Neural cell (in vitro differentiated cells): ENCODE measurements around the gene LY6G6F.

Experiments used
- CTCF ChIP-seq: fragments of 450-650 bp; IDR thresholded peaks from 2 replicates; pipeline ENCODE4 v1.5.1; 2014; ENCODE audit warnings: antibody characterized with exemption, mild to moderate bottlenecking, moderate library complexity; ENCODE audit not compliant: poor library complexity, severe bottlenecking
- EP300 ChIP-seq: fragments of 450-650 bp; conservative IDR thresholded peaks from 2 replicates; pipeline ENCODE4 v1.6.1; 2014; ENCODE audit warnings: antibody characterized with exemption, mild to moderate bottlenecking, moderate library complexity; ENCODE audit not compliant: poor library complexity, severe bottlenecking
- EZH2 ChIP-seq: fragments of 200-600, 300-800 bp; shearing (Covaris generic), sonication (generic); IDR thresholded peaks from 2 replicates; pipeline ENCODE4 v1.6.1; 2014; ENCODE audit warnings: antibody characterized with exemption, low read length, borderline replicate concordance, mild to moderate bottlenecking; ENCODE audit not compliant: insufficient read depth, poor library complexity, severe bottlenecking
- POLR2AphosphoS5 ChIP-seq: IDR thresholded peaks from 2 replicates; pipeline ENCODE4 v1.6.1; 2012
- RAD21 ChIP-seq: fragments of 450-650 bp; conservative IDR thresholded peaks from 2 replicates; pipeline ENCODE4 v1.6.1; 2014; ENCODE audit warnings: antibody characterized with exemption, mild to moderate bottlenecking, moderate library complexity

GRCh38 chr6:31658983-31659648 lies 47.5 kb upstream of the LY6G6F start:
- TF ChIP-seq EZH2: no peak
- no peak for TF ChIP-seq RAD21
- no peak for TF ChIP-seq CTCF
- no peak for TF ChIP-seq EP300
- no peak for TF ChIP-seq POLR2AphosphoS5
